NT2/D1 (cell line): Measurements from ENCODE around the gene RAB33B.

Experiments
- SUZ12 ChIP-seq: IDR thresholded peaks from 2 replicates; pipeline ENCODE4 v1.6.1; 2011; ENCODE audit not compliant: insufficient read length, insufficient read depth; ENCODE audit errors: extremely low read depth
- YY1 ChIP-seq: IDR thresholded peaks from 2 replicates; pipeline ENCODE4 v1.6.1; 2011; ENCODE audit not compliant: insufficient read length, insufficient read depth
- ZNF274 ChIP-seq: IDR thresholded peaks from 2 replicates; pipeline ENCODE4 v1.6.1; 2011; ENCODE audit warnings: mild to moderate bottlenecking, low read depth, low read length

DNA sequence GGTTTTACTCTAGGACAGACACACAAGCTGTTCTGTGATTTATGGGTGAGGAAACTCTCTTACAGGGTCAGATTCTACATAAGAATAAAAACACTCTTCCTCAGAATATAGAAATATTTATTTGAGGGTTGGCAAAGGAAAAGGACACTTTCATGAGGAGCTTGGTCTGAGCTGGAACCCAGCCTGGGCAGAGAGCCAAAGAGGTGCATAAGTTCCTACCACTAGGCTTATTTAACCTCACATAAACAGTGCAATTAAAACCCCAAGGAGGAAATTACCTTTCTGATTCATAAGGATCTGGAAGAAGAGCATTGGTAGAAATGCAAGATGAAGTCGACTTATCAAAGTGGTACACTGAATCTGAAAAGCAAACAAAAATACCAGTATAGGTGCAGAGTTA is 69.2 kb downstream of the RAB33B start:
- TF ChIP-seq ZNF274 (no peak), SUZ12 (no peak), YY1 (no peak)
